SK-N-SH treated with all-trans-retinoic acid at 6 μM for 48 hours (cell line): ENCODE measurements around the gene TUBB6.

Experiments used
- BACH2 ChIP-seq: fragments of 250-450 bp; sonication (Bioruptor Pico); IDR thresholded peaks from 2 replicates; pipeline ENCODE4 v1.9.0; 2021; ENCODE audit warnings: mild to moderate bottlenecking, borderline replicate concordance
- ISL1 ChIP-seq: fragments of 250-450 bp; sonication (Bioruptor Pico); IDR thresholded peaks from 2 replicates; pipeline ENCODE4 v2.1.2; 2022; ENCODE audit warnings: mild to moderate bottlenecking, moderate library complexity
- PATZ1 ChIP-seq: fragments of 250-450 bp; sonication (Bioruptor Pico); IDR thresholded peaks from 2 replicates; pipeline ENCODE4 v1.8.0; 2020; ENCODE audit warnings: mild to moderate bottlenecking, moderate library complexity, borderline replicate concordance
- TCF4 ChIP-seq: fragments of 250-450 bp; sonication (Bioruptor Pico); IDR thresholded peaks from 2 replicates; pipeline ENCODE4 v1.8.0; 2021; ENCODE audit warnings: mild to moderate bottlenecking, moderate library complexity, borderline replicate concordance

GRCh38 chr18:12291161-12291560 is 16.9 kb upstream of the TUBB6 start:
- TF ChIP-seq ISL1 (no peak), PATZ1 (CRISPR knock-in tag) (no peak), BACH2 (CRISPR knock-in tag) (no peak), TCF4 (CRISPR knock-in tag) (no peak)
